Measurements from ENCODE around the gene FYN. TPM values are rescaled to one million over a fixed set of nuclear protein-coding genes. Genes with fewer than 3 reads are reported as not detected.

Gene FYN
- polyA plus RNA-seq, 2 of the 4 experiments (the other 2 are of a cell fraction) = 3.5 to 3.7 TPM

DNA sequence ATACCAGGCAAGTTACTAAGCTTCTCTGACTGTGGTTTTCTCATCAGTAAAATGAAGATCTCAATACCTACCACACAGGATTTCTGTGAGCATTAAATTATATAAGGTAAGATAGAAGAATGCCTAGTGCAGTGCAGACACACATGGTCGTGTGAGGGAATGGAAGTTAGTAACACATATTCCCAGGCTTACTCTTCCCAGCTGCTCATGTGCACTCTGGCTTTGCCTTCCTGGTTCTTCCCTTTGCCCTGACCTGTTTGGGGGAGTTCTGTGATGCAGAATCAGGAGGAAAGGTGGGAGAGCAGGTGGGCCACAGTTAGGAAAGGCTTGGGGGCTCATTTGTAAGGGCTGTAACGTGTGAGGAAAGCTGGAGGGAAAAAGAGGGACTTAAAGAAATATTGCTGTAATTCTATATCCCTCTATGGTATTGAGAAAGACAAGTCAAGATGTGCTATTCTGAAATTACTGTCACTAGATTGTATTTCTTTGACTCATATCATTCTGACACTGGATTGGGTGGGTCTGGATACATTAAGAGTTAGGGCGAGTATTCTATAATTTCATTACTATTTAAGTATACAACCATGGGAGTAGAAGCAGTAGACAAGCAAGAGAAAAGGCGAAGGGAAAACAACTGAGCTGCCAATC, 47.7 kb downstream of the FYN start:
- 29% methylated on average over 4 of the region's 4 CpGs for WGBS (ENCODE audit: missing lambda C conversion rate)
- TF ChIP-seq GATA3 (IDR thresholded peaks at IDR 0.05; ENCODE audit: borderline replicate concordance) = no peak
- no peak for TF ChIP-seq HOXA7 (CRISPR knock-in tag; IDR thresholded peaks at IDR 0.05)
- TF ChIP-seq POLR2AphosphoS2 (conservative IDR thresholded peaks at IDR 0.05; ENCODE audit: low read length) = no peak
- TF ChIP-seq, protein P1, sequence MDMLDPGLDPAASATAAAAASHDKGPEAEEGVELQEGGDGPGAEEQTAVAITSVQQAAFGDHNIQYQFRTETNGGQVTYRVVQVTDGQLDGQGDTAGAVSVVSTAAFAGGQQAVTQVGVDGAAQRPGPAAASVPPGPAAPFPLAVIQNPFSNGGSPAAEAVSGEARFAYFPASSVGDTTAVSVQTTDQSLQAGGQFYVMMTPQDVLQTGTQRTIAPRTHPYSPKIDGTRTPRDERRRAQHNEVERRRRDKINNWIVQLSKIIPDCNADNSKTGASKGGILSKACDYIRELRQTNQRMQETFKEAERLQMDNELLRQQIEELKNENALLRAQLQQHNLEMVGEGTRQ (IDR thresholded peaks at IDR 0.05) = no peak
- no peak for ATAC-seq
- no peak for DNase-seq (ENCODE audit: low read depth in 1 of 2, low spot score in 1 of 2)
- ChIA-PET CTCF (interaction anchor here (1.1 to 1.4 kb wide), 3 partner anchors 11 to 217 kb away, joined by 3 to 5 read pairs (median 3); no protein-coding TSS in a partner anchor), POLR2A (no interaction called here)
- FAIRE-seq = no peak
- Histone ChIP-seq H3K4me1 (no peaks in the 10 kb centered on the region; the same call in 2 of the 3 replicates), H3K4me2 (no peak overlapping the region), H3K4me3 (no peak overlapping the region), H3K27ac (no peak overlapping the region), H3K9me3 (no peaks in the 10 kb centered on the region)

DNA sequence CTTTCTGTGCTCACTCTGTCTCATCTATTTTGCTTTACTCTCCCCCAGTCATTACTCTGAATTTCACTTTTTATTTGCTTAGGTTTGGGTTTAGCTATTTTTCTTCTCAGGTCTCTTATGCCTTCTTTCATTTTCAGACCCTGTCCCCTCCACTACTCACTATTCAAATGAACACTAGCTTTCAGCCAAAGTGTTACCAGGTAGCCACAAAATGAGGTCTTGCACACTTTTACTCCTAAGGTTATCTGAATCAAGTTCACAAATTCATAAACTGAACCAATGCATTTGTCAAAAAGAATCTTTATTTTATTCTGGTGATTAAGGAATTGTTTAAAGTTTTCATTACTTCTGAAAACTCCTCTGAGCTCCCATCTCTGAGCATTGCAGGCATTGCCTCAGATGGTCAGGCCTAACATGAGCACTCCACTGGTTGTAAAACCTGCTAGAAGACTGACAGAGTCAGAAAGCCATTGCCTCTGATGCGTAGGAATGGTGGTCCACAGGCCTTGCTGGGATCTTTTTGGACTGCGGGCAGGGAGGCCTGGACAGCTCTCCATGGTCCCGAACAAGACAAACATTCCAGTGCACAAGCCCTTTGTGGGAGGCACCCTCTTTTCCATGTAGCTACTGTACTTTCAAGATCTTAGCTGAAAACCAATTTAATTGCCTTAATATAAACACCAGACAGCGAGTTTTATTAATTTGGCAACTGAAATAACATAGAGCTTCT, 48.5 kb downstream of the FYN start:
- H3K4me1 ChIP-seq = no peaks in the 10 kb centered on the region; the same call in 2 of the 3 replicates
- ChIA-PET CTCF (interaction anchor here (1.1 to 1.4 kb wide), 2 partner anchors 10 to 77 kb away, joined by 3 read pairs; no protein-coding TSS in a partner anchor), POLR2A (no interaction called here)
- DNase-seq (ENCODE audit: low read depth in 1 of 2, low spot score in 1 of 2) (no peak), ATAC-seq (no peak), FAIRE-seq (no peak)
- H3K9me3 ChIP-seq = no peaks in the 10 kb centered on the region
- H3K27ac ChIP-seq = no peak overlapping the region
- WGBS (ENCODE audit: missing lambda C conversion rate) = 63% methylated on average over 4 of the region's 4 CpGs
- H3K4me2 ChIP-seq = no peak overlapping the region
- TF ChIP-seq RNF2 (IDR thresholded peaks at IDR 0.05; ENCODE audit: borderline replicate concordance, low read depth) = no peak
- TF ChIP-seq, protein P2, sequence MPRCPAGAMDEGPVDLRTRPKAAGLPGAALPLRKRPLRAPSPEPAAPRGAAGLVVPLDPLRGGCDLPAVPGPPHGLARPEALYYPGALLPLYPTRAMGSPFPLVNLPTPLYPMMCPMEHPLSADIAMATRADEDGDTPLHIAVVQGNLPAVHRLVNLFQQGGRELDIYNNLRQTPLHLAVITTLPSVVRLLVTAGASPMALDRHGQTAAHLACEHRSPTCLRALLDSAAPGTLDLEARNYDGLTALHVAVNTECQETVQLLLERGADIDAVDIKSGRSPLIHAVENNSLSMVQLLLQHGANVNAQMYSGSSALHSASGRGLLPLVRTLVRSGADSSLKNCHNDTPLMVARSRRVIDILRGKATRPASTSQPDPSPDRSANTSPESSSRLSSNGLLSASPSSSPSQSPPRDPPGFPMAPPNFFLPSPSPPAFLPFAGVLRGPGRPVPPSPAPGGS (IDR thresholded peaks at IDR 0.05) = no peak
- no peak for TF ChIP-seq JUN (IDR thresholded peaks at IDR 0.05)
- TF ChIP-seq NFE2L2 (conservative IDR thresholded peaks at IDR 0.05; ENCODE audit: low read length) = no peak
- no peak for TF ChIP-seq HOXB13 (CRISPR knock-in tag; IDR thresholded peaks at IDR 0.05; ENCODE audit: low read depth)
- no peak for TF ChIP-seq EHF (CRISPR knock-in tag; IDR thresholded peaks at IDR 0.05)
- TF ChIP-seq, protein P3, sequence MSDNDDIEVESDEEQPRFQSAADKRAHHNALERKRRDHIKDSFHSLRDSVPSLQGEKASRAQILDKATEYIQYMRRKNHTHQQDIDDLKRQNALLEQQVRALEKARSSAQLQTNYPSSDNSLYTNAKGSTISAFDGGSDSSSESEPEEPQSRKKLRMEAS (IDR thresholded peaks at IDR 0.05) = no peak
- TF ChIP-seq KDM1A (IDR thresholded peaks at IDR 0.05; ENCODE audit: low read depth) = no peak
- no peak for TF ChIP-seq RCOR1 (IDR thresholded peaks at IDR 0.05; ENCODE audit: low read depth, low read length)
- TF ChIP-seq POLR2A (IDR thresholded peaks at IDR 0.05; ENCODE audit: low read length) = no peak
- TF ChIP-seq FOSB (CRISPR knock-in tag; IDR thresholded peaks at IDR 0.05) = no peak
- H3K4me3 ChIP-seq = no peak overlapping the region

DNA sequence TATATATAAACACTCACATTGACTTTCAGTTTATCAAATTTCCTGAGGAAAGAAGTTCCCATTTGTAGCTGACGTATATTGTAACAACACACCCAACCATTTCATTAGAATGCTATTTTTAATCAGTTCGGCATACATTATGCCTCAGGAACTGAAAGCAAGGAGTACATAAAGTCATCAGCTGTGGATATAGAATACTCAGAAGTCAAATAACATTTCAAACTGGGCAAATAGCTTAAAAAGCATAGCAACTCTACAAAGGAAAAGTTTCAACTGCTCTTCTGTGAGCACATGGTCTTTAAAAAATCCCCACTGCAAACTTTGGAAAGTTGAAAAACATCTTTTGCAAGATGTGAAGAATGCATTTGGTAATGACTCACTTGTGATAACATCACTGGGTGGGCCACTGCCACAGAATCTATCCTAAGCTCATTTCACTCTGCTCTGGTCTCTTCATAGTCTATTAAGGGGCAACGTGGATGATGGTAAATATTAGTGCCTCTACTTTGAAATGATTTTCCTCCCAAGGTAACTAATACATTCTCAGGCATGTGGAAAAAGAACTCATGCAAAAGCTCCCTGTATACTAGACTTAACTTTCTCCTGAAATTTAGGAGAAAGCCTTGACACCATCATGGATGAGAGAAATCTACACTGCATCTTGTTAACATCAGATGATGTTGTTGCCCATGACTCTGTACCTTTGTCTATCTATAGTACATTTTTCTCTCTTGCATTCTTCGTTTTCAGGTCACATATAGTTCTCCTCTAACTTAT, 49.2 kb downstream of the FYN start:
- WGBS (ENCODE audit: missing lambda C conversion rate) = 36% methylated on average over 4 of the region's 4 CpGs
- no peak for TF ChIP-seq SREBF2 (IDR thresholded peaks at IDR 0.05)
- TF ChIP-seq MYC (IDR thresholded peaks at IDR 0.05; ENCODE audit: borderline replicate concordance, low read length) = no peak
- no peak for TF ChIP-seq CHD2 (IDR thresholded peaks at IDR 0.05; ENCODE audit: low read length, partially characterized antibody)
- TF ChIP-seq MAZ (IDR thresholded peaks at IDR 0.05; ENCODE audit: borderline replicate concordance, low read depth, low read length) = no peak
- TF ChIP-seq JUNB (IDR thresholded peaks at IDR 0.05) = no peak
- no peak for TF ChIP-seq EHF (CRISPR knock-in tag; IDR thresholded peaks at IDR 0.05)
- POLR2A ChIA-PET = no interaction called here
- no peak for ATAC-seq
- DNase-seq (ENCODE audit: low read depth in 1 of 2, low spot score in 1 of 2) = no peak
- FAIRE-seq = no peak
- H3K4me1 ChIP-seq = no peaks in the 10 kb centered on the region; the same call in 2 of the 3 replicates
- no peak overlapping the region for H3K4me3 ChIP-seq
- H3K27ac ChIP-seq = no peak overlapping the region
- no peaks in the 10 kb centered on the region for H3K9me3 ChIP-seq
- CTCF ChIA-PET = interaction anchor here (1.4 kb wide), 1 partner anchor 77 kb away, joined by 3 read pairs; no protein-coding TSS in a partner anchor
- H3K4me2 ChIP-seq = 0 out of 3 replicates have a peak overlapping the region, but pooled peaks have one; percentile 7
